Hepatocyte (in vitro differentiated cells): ENCODE measurements around the gene CEP192.

ENCODE experiments used
- EZH2 ChIP-seq: fragments of 200-600 bp; sonication (generic); IDR thresholded peaks from 2 replicates; pipeline ENCODE4 v1.6.1; 2016; ENCODE audit warnings: antibody characterized with exemption, mild to moderate bottlenecking, borderline replicate concordance
- EZH2phosphoT487 ChIP-seq: fragments of 200-600 bp; sonication (generic); IDR thresholded peaks from one replicate; pipeline ENCODE4 v1.6.1; 2018; ENCODE audit warnings: antibody characterized with exemption, mild to moderate bottlenecking, low read depth, moderate library complexity; ENCODE audit not compliant: unreplicated experiment, severe bottlenecking
- TF ChIP-seq, protein P1 (sequence below): fragments of 200-600 bp; sonication (generic); IDR thresholded peaks from 2 replicates; pipeline ENCODE4 v1.5.1; 2016; ENCODE audit warnings: antibody characterized with exemption, mild to moderate bottlenecking; ENCODE audit not compliant: poor library complexity

DNA sequence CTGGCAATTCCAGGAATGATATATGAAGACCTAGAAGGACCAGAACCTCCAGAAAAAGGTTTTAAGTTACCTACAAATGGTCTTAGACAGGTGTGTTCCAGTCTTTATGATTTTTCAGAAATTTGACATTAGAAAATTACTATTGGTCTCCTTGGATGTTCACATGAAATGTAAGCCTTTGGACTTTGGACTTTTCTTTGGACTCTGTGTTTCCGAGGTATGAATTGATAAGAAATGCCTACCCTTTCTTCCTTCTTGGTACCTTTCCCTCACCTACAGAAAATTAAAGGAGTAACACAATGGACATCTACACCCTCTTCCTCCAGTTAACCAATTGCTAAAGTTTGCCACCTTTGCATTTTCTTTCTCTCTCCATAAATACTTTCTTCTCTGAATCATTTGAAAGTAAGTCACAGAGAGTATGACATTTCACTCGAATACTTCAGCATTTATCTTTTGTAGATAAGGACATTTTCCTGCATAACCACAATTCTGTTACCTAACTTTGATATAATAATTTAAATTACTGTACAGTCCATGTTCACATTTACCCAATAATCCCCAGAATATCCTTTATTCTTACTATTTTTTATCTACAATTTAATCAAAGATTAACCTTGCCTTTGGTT is 26.2 kb downstream of the CEP192 start:
- TF ChIP-seq, protein P1, sequence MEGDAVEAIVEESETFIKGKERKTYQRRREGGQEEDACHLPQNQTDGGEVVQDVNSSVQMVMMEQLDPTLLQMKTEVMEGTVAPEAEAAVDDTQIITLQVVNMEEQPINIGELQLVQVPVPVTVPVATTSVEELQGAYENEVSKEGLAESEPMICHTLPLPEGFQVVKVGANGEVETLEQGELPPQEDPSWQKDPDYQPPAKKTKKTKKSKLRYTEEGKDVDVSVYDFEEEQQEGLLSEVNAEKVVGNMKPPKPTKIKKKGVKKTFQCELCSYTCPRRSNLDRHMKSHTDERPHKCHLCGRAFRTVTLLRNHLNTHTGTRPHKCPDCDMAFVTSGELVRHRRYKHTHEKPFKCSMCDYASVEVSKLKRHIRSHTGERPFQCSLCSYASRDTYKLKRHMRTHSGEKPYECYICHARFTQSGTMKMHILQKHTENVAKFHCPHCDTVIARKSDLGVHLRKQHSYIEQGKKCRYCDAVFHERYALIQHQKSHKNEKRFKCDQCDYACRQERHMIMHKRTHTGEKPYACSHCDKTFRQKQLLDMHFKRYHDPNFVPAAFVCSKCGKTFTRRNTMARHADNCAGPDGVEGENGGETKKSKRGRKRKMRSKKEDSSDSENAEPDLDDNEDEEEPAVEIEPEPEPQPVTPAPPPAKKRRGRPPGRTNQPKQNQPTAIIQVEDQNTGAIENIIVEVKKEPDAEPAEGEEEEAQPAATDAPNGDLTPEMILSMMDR, result no peak
- TF ChIP-seq EZH2phosphoT487, result no peak
- no peak for TF ChIP-seq EZH2
